ENCODE results near the gene RAB8A. TPM values are rescaled to one million over a fixed set of nuclear protein-coding genes. Genes with fewer than 3 reads are reported as not detected.

Gene RAB8A
- total RNA-seq, 4 donors from 2014 or later: 22.3 to 102 (median 67.9) TPM

- Histone ChIP-seq H3K36me3 (peaks cover 0 to 72% (median 30%) of the 10 kb centered on the region in 4 donors), H3K9me3 (no peaks in the 10 kb centered on the region), H3K27me3 (no peaks in the 10 kb centered on the region), H3K4me1 (peaks cover 0 to 13% (median under 1%) of the 10 kb centered on the region in 4 donors), H3K4me3 (no peak overlapping the region), H3K27ac (peak overlapping the region; percentile 24 to 53 (median 36))
- in situ Hi-C loops (cut with MboI; ENCODE audit: low pct_ligation_motif_present in 1 of 4, low pct_unique_long_range_greater_than_20kb in 1 of 4, low sequenced_read_pairs in 3 of 4) (no loop called here), intact Hi-C loops (cut with DNase I; ENCODE audit: low total_unique reads) (no loop called here)
- DNase-seq: no peak
- 94% methylated on average over 13 of the region's 14 CpGs; no CpG with 5 or more reads in 1 of the 2 donors for WGBS, 2 donors (ENCODE audit: low coverage in 1 of 2)
- TF ChIP-seq CTCF (IDR thresholded peaks at IDR 0.05) (no peak), EP300 (IDR thresholded peaks at IDR 0.05; ENCODE audit: low read depth) (no peak), POLR2A (IDR thresholded peaks at IDR 0.05) (no peak), POLR2AphosphoS5 (IDR thresholded peaks at IDR 0.05) (no peak)
These were observed 13.3 kb downstream of the RAB8A start for GRCh38 chr19:16124953-16125352.

- peak overlapping the region; percentile 30 to 53 (median 36) for H3K27ac ChIP-seq
- in situ Hi-C loops (cut with MboI; ENCODE audit: low pct_ligation_motif_present in 1 of 4, low pct_unique_long_range_greater_than_20kb in 1 of 4, low sequenced_read_pairs in 3 of 4) (no loop called here), intact Hi-C loops (cut with DNase I; ENCODE audit: low total_unique reads) (no loop called here)
These were observed 14.2 kb downstream of the RAB8A start for GRCh38 chr19:16125737-16126495.

GRCh38 chr19:16127080-16127479, 15.4 kb downstream of the RAB8A start:
- Histone ChIP-seq H3K4me3 (no peak overlapping the region), H3K27me3 (no peaks in the 10 kb centered on the region), H3K36me3 (peaks cover 0 to 71% (median 28%) of the 10 kb centered on the region in 4 donors), H3K27ac (no peak overlapping the region), H3K4me1 (peaks cover 0 to 12% (median 0%) of the 10 kb centered on the region in 4 donors), H3K9me3 (no peaks in the 10 kb centered on the region)
- in situ Hi-C loops (cut with MboI; ENCODE audit: low pct_ligation_motif_present in 1 of 4, low pct_unique_long_range_greater_than_20kb in 1 of 4, low sequenced_read_pairs in 3 of 4): no loop called here
- TF ChIP-seq POLR2A (IDR thresholded peaks at IDR 0.05) (no peak), EP300 (IDR thresholded peaks at IDR 0.05; ENCODE audit: low read depth) (no peak), CTCF (IDR thresholded peaks at IDR 0.05) (no peak), POLR2AphosphoS5 (IDR thresholded peaks at IDR 0.05) (no peak)
- intact Hi-C loops (cut with DNase I; ENCODE audit: low total_unique reads): no loop called here
- WGBS, 2 donors (ENCODE audit: low coverage in 1 of 2): 85 to 90% methylated on average over 2 to 11 of the region's 11 CpGs
- DNase-seq: no peak

More at GRCh38 chr19:16125737-16126495, 14.2 kb downstream of the RAB8A start:
- no peaks in the 10 kb centered on the region for H3K9me3 ChIP-seq
- peak in 1 of 3 donors; percentile 7 for TF ChIP-seq POLR2AphosphoS5 (IDR thresholded peaks at IDR 0.05)
- TF ChIP-seq EP300 (IDR thresholded peaks at IDR 0.05; ENCODE audit: low read depth): no peak
- no peak for TF ChIP-seq CTCF (IDR thresholded peaks at IDR 0.05)
- TF ChIP-seq POLR2A (IDR thresholded peaks at IDR 0.05): no peak
- H3K36me3 ChIP-seq: peaks cover 0 to 80% (median 32%) of the 10 kb centered on the region in 4 donors
- H3K4me3 ChIP-seq: no peak overlapping the region
- WGBS, 2 donors (ENCODE audit: low coverage in 1 of 2): 66% methylated on average over 8 of the region's 10 CpGs; no CpG with 5 or more reads in 1 of the 2 donors
- H3K27me3 ChIP-seq: no peaks in the 10 kb centered on the region
- H3K4me1 ChIP-seq: peaks cover 0 to 12% (median 0%) of the 10 kb centered on the region in 4 donors
- no peak for DNase-seq

GRCh38 chr19:16127776-16128371, 16.2 kb downstream of the RAB8A start:
- DNase-seq: no peak
- no peak for TF ChIP-seq POLR2AphosphoS5 (IDR thresholded peaks at IDR 0.05)
- no peak for TF ChIP-seq CTCF (IDR thresholded peaks at IDR 0.05)
- no peak for TF ChIP-seq EP300 (IDR thresholded peaks at IDR 0.05; ENCODE audit: low read depth)
- no peak for TF ChIP-seq POLR2A (IDR thresholded peaks at IDR 0.05)
- Histone ChIP-seq H3K9me3 (no peaks in the 10 kb centered on the region), H3K27me3 (no peaks in the 10 kb centered on the region), H3K4me3 (no peak overlapping the region), H3K4me1 (peaks cover 0 to 12% (median 0%) of the 10 kb centered on the region in 4 donors), H3K27ac (no peak overlapping the region), H3K36me3 (peaks cover 0 to 71% (median 31%) of the 10 kb centered on the region in 4 donors)
- in situ Hi-C loops (cut with MboI; ENCODE audit: low pct_ligation_motif_present in 1 of 4, low pct_unique_long_range_greater_than_20kb in 1 of 4, low sequenced_read_pairs in 3 of 4) (no loop called here), intact Hi-C loops (cut with DNase I; ENCODE audit: low total_unique reads) (no loop called here)
- WGBS, 2 donors (ENCODE audit: low coverage in 1 of 2): 92% methylated on average over 21 of the region's 21 CpGs; no CpG with 5 or more reads in 1 of the 2 donors
